AG10803 (cell line): ENCODE data around the gene SMIM22.
"Not testable (repeated sequence)": the region's sequence is repeated elsewhere in the genome, so short reads cannot be mapped to it uniquely, and the experiment has no call there.

Experiments used
- DNase-seq: peaks from one replicate; pipeline ENCODE4 v3.0.0; 2010; ENCODE audit warnings: low read depth
- H3K4me3 ChIP-seq: 2 replicates; pipeline ENCODE4 v1.5.1; 2011; ENCODE audit warnings: mild to moderate bottlenecking, low read length, control low read depth
- CTCF ChIP-seq: conservative IDR thresholded peaks from 2 replicates; pipeline ENCODE4 v1.5.1; 2011; ENCODE audit warnings: mild to moderate bottlenecking, low read length, control low read depth, inconsistent platforms

SMIM22 gene

GRCh38 chr16:4783251-4783950 is 11.8 kb upstream of the SMIM22 start:
- no peak for DNase-seq
- TF ChIP-seq CTCF = no peak
- no peak overlapping the region for H3K4me3 ChIP-seq

GRCh38 chr16:4783951-4784336 is 11.2 kb upstream of the SMIM22 start:
- DNase-seq = no peak
- TF ChIP-seq CTCF = no peak

GRCh38 chr16:4784444-4784987 is 10.7 kb upstream of the SMIM22 start:
- not testable (repeated sequence) for H3K4me3 ChIP-seq, DNase-seq

More at GRCh38 chr16:4783951-4784336, 11.2 kb upstream of the SMIM22 start:
- no peak overlapping the region for H3K4me3 ChIP-seq

- no peak overlapping the region for H3K4me3 ChIP-seq
- TF ChIP-seq CTCF = no peak
- DNase-seq = no peak
These were observed 9.3 kb upstream of the SMIM22 start for GRCh38 chr16:4785758-4786433.

GRCh38 chr16:4787068-4787467 is 8.1 kb upstream of the SMIM22 start:
- no peak overlapping the region for H3K4me3 ChIP-seq
- no peak for TF ChIP-seq CTCF
- DNase-seq = no peak

- DNase-seq = no peak
- no peak for TF ChIP-seq CTCF
- no peak within 1 kb of the TSS for H3K4me3 ChIP-seq
These were observed 7.3 kb upstream of the SMIM22 start, which contains the start of gene SEPTIN12 for GRCh38 chr16:4787627-4788482. Gene SEPTIN12 (minus strand): TSS chr16:4788345. CDS start chr16:4787645, 700 bp downstream.

- no peak for TF ChIP-seq CTCF
- H3K4me3 ChIP-seq = no peak overlapping the region
- DNase-seq = no peak
These were observed 6.7 kb upstream of the SMIM22 start for GRCh38 chr16:4788489-4788889.
